HFFc6 (cell line): ENCODE measurements around the gene VWDE. TPM values are rescaled to one million over a fixed set of nuclear protein-coding genes. Genes with fewer than 3 reads are reported as not detected.
"Not testable (repeated sequence)": the region's sequence is repeated elsewhere in the genome, so short reads cannot be mapped to it uniquely, and the experiment has no call there.

ENCODE experiments used
- DNase-seq: peaks from one replicate; pipeline ENCODE4 v3.0.0-alpha.2; 2018
- H3K27ac Mint-ChIP-seq: 2 replicates; pipeline ENCODE4 v1.8.0; 2020; ENCODE audit warnings: mild to moderate bottlenecking, mixed read lengths
- H3K27me3 Mint-ChIP-seq: 2 replicates; pipeline ENCODE4 v1.8.0; 2021; ENCODE audit warnings: mild to moderate bottlenecking, moderate library complexity, mixed read lengths; ENCODE audit not compliant: insufficient read depth
- H3K36me3 Mint-ChIP-seq: 2 replicates; pipeline ENCODE4 v1.8.0; 2021; ENCODE audit warnings: low read depth, mixed read lengths
- H3K4me1 Mint-ChIP-seq: 2 replicates; pipeline ENCODE4 v1.8.0; 2020; ENCODE audit warnings: low read depth, mixed read lengths
- H3K4me3 Mint-ChIP-seq: 2 replicates; pipeline ENCODE4 v1.8.0; 2020; ENCODE audit warnings: mild to moderate bottlenecking, moderate library complexity, mixed read lengths
- H3K9me3 Mint-ChIP-seq: 2 replicates; pipeline ENCODE4 v1.8.0; 2020; ENCODE audit warnings: mild to moderate bottlenecking, mixed read lengths
- long read RNA-seq: library from polyadenylated mRNA; unstranded; transcript quantifications from one replicate; pipeline ENCODE4 v2.0.0, GENCODE V29; 2019
- total RNA-seq, 6 experiments: library from RNA; stranded (reverse); fragmentation: NEBNext Ultra II Directional; extraction: Animal tissue kit (Norgen Biotek cat#: 25700); gene quantifications; 2 replicates in 1 of 6; 3 replicates in 5 of 6; pipeline ENCODE4 v1.2.3, GENCODE V29; 2021
- TF ChIP-seq, protein P1 (sequence below): fragments of 200-600 bp; sonication (generic); IDR thresholded peaks from 2 replicates; pipeline ENCODE4 v1.5.0; 2021; ENCODE audit warnings: antibody characterized with exemption, mild to moderate bottlenecking

Gene VWDE
- not detected for total RNA-seq
- long read RNA-seq, result 0 reads

DNA sequence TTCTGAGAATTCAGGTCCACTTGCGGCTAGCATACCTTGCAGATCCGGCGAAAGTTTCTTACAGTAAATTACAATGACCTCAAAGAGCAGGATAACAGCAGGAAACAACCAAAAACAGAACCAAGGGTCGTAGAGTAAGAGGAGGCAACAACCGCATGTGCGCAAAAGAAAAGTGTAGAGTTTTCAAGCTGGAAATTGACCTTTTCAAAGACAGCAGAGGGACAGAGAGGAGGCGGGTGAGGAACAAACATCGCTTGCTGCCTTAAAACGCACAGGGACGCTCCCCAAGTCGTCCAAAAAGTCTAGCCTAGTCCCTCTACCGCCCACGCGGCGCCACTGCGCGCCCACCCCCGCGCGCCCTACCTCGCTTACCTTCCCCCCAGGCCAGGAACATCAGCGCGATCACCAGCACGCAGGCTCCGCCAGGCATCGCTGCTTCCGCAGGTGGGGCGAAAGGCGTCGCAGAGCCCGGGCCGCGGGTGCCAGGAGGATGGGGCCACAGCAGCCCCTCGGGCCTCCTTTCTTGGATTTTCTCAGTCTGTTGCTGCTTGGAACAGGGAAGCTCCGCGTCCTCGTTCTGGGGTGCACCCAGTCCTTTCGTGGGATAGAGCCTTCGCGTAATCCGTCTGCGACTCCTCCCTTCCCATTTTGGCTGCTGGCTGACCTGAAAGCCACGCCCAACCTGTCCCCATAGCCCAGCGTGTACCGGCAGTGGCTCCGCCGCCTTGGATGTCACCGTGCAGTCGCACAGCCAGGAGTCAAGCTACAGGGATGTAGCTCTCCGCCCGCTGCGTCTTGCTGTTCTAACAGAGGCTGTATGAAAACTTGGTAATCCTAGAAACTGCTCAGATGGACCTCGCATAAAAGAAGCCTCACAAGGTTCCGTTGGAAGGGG, at the start of gene VWDE:
Gene VWDE (minus strand): TSS at position 579 of the 895 bp plus-strand sequence. CDS start 149 bp downstream, at position 430.
- no peak within 1 kb of the TSS for H3K27ac Mint-ChIP-seq
- DNase-seq, result no peak
- TF ChIP-seq, protein P1, sequence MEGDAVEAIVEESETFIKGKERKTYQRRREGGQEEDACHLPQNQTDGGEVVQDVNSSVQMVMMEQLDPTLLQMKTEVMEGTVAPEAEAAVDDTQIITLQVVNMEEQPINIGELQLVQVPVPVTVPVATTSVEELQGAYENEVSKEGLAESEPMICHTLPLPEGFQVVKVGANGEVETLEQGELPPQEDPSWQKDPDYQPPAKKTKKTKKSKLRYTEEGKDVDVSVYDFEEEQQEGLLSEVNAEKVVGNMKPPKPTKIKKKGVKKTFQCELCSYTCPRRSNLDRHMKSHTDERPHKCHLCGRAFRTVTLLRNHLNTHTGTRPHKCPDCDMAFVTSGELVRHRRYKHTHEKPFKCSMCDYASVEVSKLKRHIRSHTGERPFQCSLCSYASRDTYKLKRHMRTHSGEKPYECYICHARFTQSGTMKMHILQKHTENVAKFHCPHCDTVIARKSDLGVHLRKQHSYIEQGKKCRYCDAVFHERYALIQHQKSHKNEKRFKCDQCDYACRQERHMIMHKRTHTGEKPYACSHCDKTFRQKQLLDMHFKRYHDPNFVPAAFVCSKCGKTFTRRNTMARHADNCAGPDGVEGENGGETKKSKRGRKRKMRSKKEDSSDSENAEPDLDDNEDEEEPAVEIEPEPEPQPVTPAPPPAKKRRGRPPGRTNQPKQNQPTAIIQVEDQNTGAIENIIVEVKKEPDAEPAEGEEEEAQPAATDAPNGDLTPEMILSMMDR, result no peak
- H3K4me3 Mint-ChIP-seq, result peak within 1 kb of the TSS; percentile 49
- peaks cover 4% of the 10 kb centered on the region for H3K27me3 Mint-ChIP-seq
- peaks cover 4% of the 10 kb centered on the region; the same call in 1 of the 2 replicates for H3K36me3 Mint-ChIP-seq
- peaks cover 13% of the 10 kb centered on the region for H3K9me3 Mint-ChIP-seq
- no peaks in the 10 kb centered on the region for H3K4me1 Mint-ChIP-seq

DNA sequence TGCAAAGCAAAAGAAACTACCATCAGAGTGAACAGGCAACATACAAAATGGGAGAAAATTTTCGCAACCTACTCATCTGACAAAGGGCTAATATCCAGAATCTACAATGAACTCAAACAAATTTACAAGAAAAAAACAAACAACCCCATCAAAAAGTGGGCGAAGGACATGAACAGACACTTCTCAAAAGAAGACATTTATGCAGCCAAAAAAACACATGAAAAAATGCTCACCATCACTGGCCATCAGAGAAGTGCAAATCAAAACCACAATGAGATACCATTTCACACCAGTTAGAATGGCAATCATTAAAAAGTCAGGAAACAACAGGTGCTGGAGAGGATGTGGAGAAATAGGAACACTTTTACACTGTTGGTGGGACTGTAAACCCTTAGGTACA, 49.5 kb upstream of the VWDE start:
- not testable (repeated sequence) for H3K27me3 Mint-ChIP-seq, H3K9me3 Mint-ChIP-seq, DNase-seq, H3K27ac Mint-ChIP-seq, H3K4me1 Mint-ChIP-seq, H3K36me3 Mint-ChIP-seq, H3K4me3 Mint-ChIP-seq

DNA sequence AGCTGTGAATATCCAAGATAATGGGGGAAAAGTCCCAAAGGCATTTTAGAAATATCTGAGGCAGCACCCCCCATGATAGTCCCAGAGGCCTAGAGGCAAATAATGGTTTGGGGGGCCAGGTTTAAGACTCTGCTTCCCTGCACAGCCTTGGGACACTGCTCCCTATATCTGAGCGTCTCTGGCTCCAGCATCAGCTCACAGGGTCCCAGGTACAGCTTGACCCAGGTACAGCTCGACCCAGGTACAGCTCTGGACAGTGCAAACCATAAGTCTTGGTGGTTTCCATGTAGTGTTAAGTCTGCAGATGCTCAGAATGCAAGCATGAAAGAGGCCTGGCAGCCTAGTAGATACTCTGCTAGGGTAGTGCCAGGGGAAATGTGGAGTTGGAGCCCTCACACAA, 47.0 kb upstream of the VWDE start:
- Mint-ChIP-seq H3K27me3 (no peaks in the 10 kb centered on the region), H3K27ac (no peak overlapping the region), H3K4me3 (no peak overlapping the region), H3K9me3 (no peaks in the 10 kb centered on the region), H3K36me3 (no peaks in the 10 kb centered on the region), H3K4me1 (no peaks in the 10 kb centered on the region)
- no peak for DNase-seq
- TF ChIP-seq, protein P1, result no peak

DNA sequence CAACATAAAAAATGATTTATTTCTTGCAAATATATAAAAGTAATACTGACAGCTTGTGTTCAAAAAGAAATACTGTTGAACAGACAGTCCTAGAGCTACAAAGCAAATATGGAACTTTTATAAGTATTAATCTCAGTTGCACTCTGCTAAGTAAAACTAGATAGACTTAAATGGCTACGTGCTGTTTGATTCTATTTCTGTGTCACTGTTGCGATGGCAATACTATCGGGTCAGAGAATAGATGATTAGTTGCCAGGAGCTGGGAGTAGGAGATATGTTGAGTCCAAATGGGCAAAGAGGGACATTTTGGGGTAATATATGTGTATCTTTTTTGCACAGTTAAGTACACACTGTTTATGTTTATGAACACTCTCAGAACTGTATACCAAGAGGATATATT, 41.1 kb upstream of the VWDE start:
- DNase-seq, result no peak
- H3K27me3 Mint-ChIP-seq, result no peaks in the 10 kb centered on the region
- no peaks in the 10 kb centered on the region for H3K36me3 Mint-ChIP-seq
- no peaks in the 10 kb centered on the region for H3K4me1 Mint-ChIP-seq
- TF ChIP-seq, protein P1, result no peak
- no peak overlapping the region for H3K4me3 Mint-ChIP-seq
- H3K9me3 Mint-ChIP-seq, result no peaks in the 10 kb centered on the region; the same call in 1 of the 2 replicates
- H3K27ac Mint-ChIP-seq, result no peak overlapping the region

DNA sequence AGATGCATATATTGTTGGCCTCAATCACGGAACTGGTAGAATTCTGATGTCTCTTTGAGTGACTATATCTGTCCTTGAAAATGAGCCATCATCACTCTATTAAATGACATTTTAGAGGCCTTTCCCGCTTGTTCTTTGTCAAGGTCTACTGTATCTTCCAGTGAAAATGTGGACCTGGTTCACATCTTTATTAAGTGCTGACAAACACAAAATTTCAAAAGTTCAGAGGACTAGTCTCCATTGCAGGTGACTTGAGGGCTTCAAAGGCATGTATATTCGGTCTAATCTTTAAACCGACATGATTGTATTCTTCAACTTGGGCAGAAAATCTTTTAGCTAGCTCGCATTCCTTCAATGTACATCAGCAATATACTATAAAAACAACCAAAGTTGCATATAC, 36.6 kb upstream of the VWDE start:
- Mint-ChIP-seq H3K9me3 (no peaks in the 10 kb centered on the region; the same call in none of the 2 replicates), H3K36me3 (no peaks in the 10 kb centered on the region), H3K27ac (no peak overlapping the region), H3K4me3 (no peak overlapping the region), H3K4me1 (no peaks in the 10 kb centered on the region; the same call in 1 of the 2 replicates), H3K27me3 (no peaks in the 10 kb centered on the region)
- no peak for DNase-seq
- TF ChIP-seq, protein P1, result no peak

DNA sequence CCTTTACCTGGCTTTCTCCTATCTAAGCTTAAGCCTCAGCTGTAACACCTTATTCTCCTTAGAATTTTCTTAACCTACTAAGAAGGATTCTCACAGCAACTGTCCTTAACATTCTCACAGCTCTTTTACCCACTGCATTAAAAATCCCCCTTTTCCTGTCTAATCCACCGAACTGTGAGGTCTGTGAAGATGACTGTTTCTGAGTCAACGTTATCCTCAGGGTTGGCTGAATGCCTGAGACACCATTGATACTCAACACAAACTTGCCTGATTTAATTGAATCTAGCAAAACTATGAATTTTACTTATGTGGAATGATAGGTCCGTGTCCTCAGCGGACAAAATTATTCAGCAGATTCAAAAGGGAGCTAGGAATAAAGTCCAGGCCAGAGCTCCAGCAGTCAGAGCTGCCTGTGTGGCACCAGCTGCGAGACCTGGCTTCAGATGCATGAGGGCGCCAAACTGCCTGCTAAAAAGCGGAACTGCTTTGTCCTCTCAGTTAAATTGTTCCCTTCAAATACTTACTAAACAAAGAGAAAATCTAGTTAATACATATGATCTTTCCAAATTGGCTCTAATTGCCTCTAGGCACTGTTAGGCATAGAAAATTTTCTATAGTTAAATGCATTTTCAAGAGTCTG, 33.4 kb upstream of the VWDE start:
- Mint-ChIP-seq H3K4me3 (no peak overlapping the region), H3K9me3 (peaks cover 3% of the 10 kb centered on the region), H3K27ac (no peak overlapping the region), H3K27me3 (no peaks in the 10 kb centered on the region), H3K36me3 (no peaks in the 10 kb centered on the region), H3K4me1 (no peaks in the 10 kb centered on the region; the same call in 1 of the 2 replicates)
- no peak for DNase-seq
- TF ChIP-seq, protein P1, result no peak
